GM23338 (cell line): ENCODE measurements around the gene PLA2G4F. TPM values are rescaled to one million over a fixed set of nuclear protein-coding genes. Genes with fewer than 3 reads are reported as not detected.

Source experiments
- ATAC-seq: fragments of 200-7000 bp; cut with Tn5 transposase; 3 replicates; pipeline ENCODE4 v1.9.1; 2020
- DNase-seq: peaks from one replicate; pipeline ENCODE4 v3.0.0-alpha.2; 2015; ENCODE audit warnings: low spot score
- H2AFZ ChIP-seq: fragments of 200-600 bp; sonication (generic); 2 replicates; pipeline ENCODE4 v1.8.0; 2016; ENCODE audit warnings: antibody characterized with exemption, mild to moderate bottlenecking, moderate library complexity
- H3F3A ChIP-seq: fragments of 200-600 bp; sonication (generic); replicated peaks from 2 replicates; pipeline ENCODE4 v1.8.0; 2017; ENCODE audit warnings: antibody characterized with exemption, mixed run types, low read depth
- H3K27ac ChIP-seq: fragments of 200-600 bp; sonication (generic); 2 replicates; pipeline ENCODE4 v1.6.1; 2016; ENCODE audit warnings: low read depth
- H3K27me3 ChIP-seq: fragments of 200-600 bp; sonication (generic); 2 replicates; pipeline ENCODE4 v1.8.0; 2016; ENCODE audit warnings: mild to moderate bottlenecking, mixed run types, moderate library complexity; ENCODE audit not compliant: insufficient read depth
- H3K36me3 ChIP-seq: fragments of 200-600 bp; sonication (generic); 2 replicates; pipeline ENCODE4 v1.8.0; 2016; ENCODE audit warnings: mild to moderate bottlenecking; ENCODE audit not compliant: insufficient read depth
- H3K4me1 ChIP-seq: fragments of 200-600 bp; sonication (generic); 2 replicates; pipeline ENCODE4 v1.8.0; 2016; ENCODE audit warnings: mild to moderate bottlenecking, moderate library complexity; ENCODE audit not compliant: insufficient read depth
- H3K4me2 ChIP-seq: fragments of 200-600 bp; sonication (generic); 2 replicates; pipeline ENCODE4 v1.7.1; 2017; ENCODE audit warnings: mixed run types
- H3K4me3 ChIP-seq: fragments of 200-600 bp; sonication (generic); 2 replicates; pipeline ENCODE4 v1.6.1; 2016; ENCODE audit warnings: mixed run types
- H3K79me2 ChIP-seq: fragments of 200-600 bp; sonication (generic); replicated peaks from 2 replicates; pipeline ENCODE4 v1.8.0; 2017; ENCODE audit warnings: mild to moderate bottlenecking; ENCODE audit not compliant: insufficient read depth
- H3K9me2 ChIP-seq: fragments of 200-600 bp; sonication (generic); 2 replicates; pipeline ENCODE4 v1.8.0; 2017; ENCODE audit not compliant: insufficient read depth
- H4K20me1 ChIP-seq: fragments of 200-600 bp; sonication (generic); replicated peaks from 2 replicates; pipeline ENCODE4 v1.8.0; 2017; ENCODE audit warnings: mild to moderate bottlenecking; ENCODE audit not compliant: insufficient read depth
- H3K27ac Mint-ChIP-seq: 2 replicates; pipeline ENCODE4 v1.8.0; 2020; ENCODE audit warnings: inconsistent platforms, mild to moderate bottlenecking, moderate library complexity, mixed read lengths
- H3K27me3 Mint-ChIP-seq: 3 replicates; pipeline ENCODE4 v1.8.0; 2022; ENCODE audit warnings: low read depth, mild to moderate bottlenecking, moderate library complexity, mixed read lengths, inconsistent platforms; ENCODE audit not compliant: insufficient read depth, poor library complexity
- H3K36me3 Mint-ChIP-seq: 3 replicates; pipeline ENCODE4 v1.8.0; 2021; ENCODE audit warnings: low read depth, mild to moderate bottlenecking, inconsistent platforms, moderate library complexity, mixed read lengths
- H3K4me1 Mint-ChIP-seq: 3 replicates; pipeline ENCODE4 v1.8.0; 2020; ENCODE audit warnings: mild to moderate bottlenecking, inconsistent platforms, mixed read lengths
- H3K4me3 Mint-ChIP-seq: 3 replicates; pipeline ENCODE4 v1.8.0; 2021; ENCODE audit warnings: moderate library complexity, mild to moderate bottlenecking, inconsistent platforms, mixed read lengths
- H3K9me3 Mint-ChIP-seq: 3 replicates; pipeline ENCODE4 v1.8.0; 2020; ENCODE audit warnings: moderate library complexity, mild to moderate bottlenecking, inconsistent platforms, mixed read lengths
- CREB1 ChIP-seq: fragments of 250-450 bp; sonication (Bioruptor Pico); IDR thresholded peaks from 2 replicates; pipeline ENCODE4 v1.5.0; 2020; ENCODE audit warnings: low read depth, mild to moderate bottlenecking, moderate library complexity
- NANOG ChIP-seq: IDR thresholded peaks from 2 replicates; pipeline ENCODE4 v1.6.1; 2016; ENCODE audit warnings: antibody characterized with exemption, borderline replicate concordance
- POLR2AphosphoS5 ChIP-seq: IDR thresholded peaks from 2 replicates; pipeline ENCODE4 v1.6.1; 2016; ENCODE audit warnings: antibody characterized with exemption, low read depth
- STAT1 ChIP-seq: IDR thresholded peaks from one replicate; pipeline ENCODE4 v1.6.1; 2016; ENCODE audit warnings: antibody characterized with exemption; ENCODE audit not compliant: unreplicated experiment
- ZNF114 ChIP-seq: fragments of 250-450 bp; sonication (Bioruptor Pico); IDR thresholded peaks from 2 replicates; pipeline ENCODE4 v1.5.0; 2020; ENCODE audit warnings: mild to moderate bottlenecking, moderate library complexity
- ZNF331 ChIP-seq: fragments of 250-450 bp; sonication (Bioruptor Pico); IDR thresholded peaks from 2 replicates; pipeline ENCODE4 v1.5.0; 2020; ENCODE audit warnings: low read depth, mild to moderate bottlenecking, moderate library complexity
- polyA plus RNA-seq: library from polyadenylated mRNA; unstranded; fragments of >200 nt; fragmentation: Nextera tagmentation; extraction: Ambion mirVana; gene quantifications from 2 replicates; pipeline ENCODE4 v1.2.1, GENCODE V29; 2016
- total RNA-seq: library from RNA; depleted of rRNA; stranded (reverse); fragments of >200 nt; shearing (Covaris generic); gene quantifications from 2 replicates; pipeline ENCODE4 v1.2.3, GENCODE V29; 2014
- TF ChIP-seq, protein P1 (sequence below): IDR thresholded peaks from one replicate; pipeline ENCODE4 v1.6.1; 2018; ENCODE audit warnings: antibody characterized with exemption; ENCODE audit not compliant: unreplicated experiment
- TF ChIP-seq, protein P2 (sequence below), 2 experiments: fragments of 200-600 bp in 1 of 2; sonication (generic) in 1 of 2; conservative IDR thresholded peaks; 2 replicates each; pipeline versions ENCODE4 v1.5.1 to v1.6.1; 2016 to 2017; ENCODE audit warnings: antibody characterized with exemption in 2 of 2, low read depth in 2 of 2, mild to moderate bottlenecking in 2 of 2, moderate library complexity in 1 of 2
- TF ChIP-seq, protein P3 (sequence below): IDR thresholded peaks from 2 replicates; pipeline ENCODE4 v1.6.1; 2016; ENCODE audit warnings: antibody characterized with exemption
- TF ChIP-seq, protein P4 (sequence below): fragments of 250-450 bp; sonication (Bioruptor Pico); IDR thresholded peaks from 2 replicates; pipeline ENCODE4 v1.5.0; 2020; ENCODE audit warnings: mild to moderate bottlenecking, moderate library complexity

The PLA2G4F gene
- total and polyA plus RNA-seq, 2 experiments from 2014 or later, result not detected

DNA sequence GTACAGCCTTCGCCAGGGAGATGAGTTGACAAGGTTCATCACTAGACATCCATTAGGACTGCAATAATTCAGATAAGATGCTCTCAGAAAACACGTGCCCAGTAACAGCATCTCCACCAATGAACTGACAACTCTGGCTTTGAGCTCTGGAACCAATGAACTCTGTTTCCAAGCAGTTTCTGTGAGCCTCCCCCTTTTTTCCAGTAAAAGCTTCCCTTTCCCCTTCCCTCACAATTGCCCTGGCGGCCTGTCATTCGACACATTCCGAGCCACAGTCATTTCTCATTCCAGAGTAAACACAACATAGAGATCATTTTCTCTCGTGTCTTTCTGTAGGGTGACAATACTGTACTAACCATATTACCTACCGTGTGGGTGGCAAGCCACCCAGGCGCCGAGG lies 65.7 kb downstream of the PLA2G4F start:
- peaks cover 6% of the 10 kb centered on the region for H3K27me3 Mint-ChIP-seq
- no peak for ATAC-seq
- no peak overlapping the region for H3K4me2 ChIP-seq

More for the DNA sequence above, 65.7 kb downstream of the PLA2G4F start:
- Histone ChIP-seq H4K20me1 (no peaks in the 10 kb centered on the region), H3K36me3 (no peaks in the 10 kb centered on the region), H2AFZ (no peak overlapping the region; the same call in 1 of the 2 replicates), H3K27me3 (no peaks in the 10 kb centered on the region), H3K27ac (no peak overlapping the region), H3K9me2 (no peaks in the 10 kb centered on the region), H3K79me2 (no peaks in the 10 kb centered on the region), H3K4me1 (0 out of 2 replicates have a peak, but pooled peaks cover 4% of the 10 kb centered on the region), H3F3A (no peaks in the 10 kb centered on the region), H3K4me3 (no peak overlapping the region)
- no peak for DNase-seq
- Mint-ChIP-seq H3K27ac (no peak overlapping the region), H3K4me3 (no peak overlapping the region), H3K9me3 (no peaks in the 10 kb centered on the region), H3K4me1 (peaks cover 15% of the 10 kb centered on the region), H3K36me3 (no peaks in the 10 kb centered on the region)
- TF ChIP-seq CREB1 (no peak), STAT1 (no peak), POLR2AphosphoS5 (no peak), ZNF331 (no peak), NANOG (no peak), ZNF114 (CRISPR knock-in tag) (no peak)
- TF ChIP-seq, protein P1, sequence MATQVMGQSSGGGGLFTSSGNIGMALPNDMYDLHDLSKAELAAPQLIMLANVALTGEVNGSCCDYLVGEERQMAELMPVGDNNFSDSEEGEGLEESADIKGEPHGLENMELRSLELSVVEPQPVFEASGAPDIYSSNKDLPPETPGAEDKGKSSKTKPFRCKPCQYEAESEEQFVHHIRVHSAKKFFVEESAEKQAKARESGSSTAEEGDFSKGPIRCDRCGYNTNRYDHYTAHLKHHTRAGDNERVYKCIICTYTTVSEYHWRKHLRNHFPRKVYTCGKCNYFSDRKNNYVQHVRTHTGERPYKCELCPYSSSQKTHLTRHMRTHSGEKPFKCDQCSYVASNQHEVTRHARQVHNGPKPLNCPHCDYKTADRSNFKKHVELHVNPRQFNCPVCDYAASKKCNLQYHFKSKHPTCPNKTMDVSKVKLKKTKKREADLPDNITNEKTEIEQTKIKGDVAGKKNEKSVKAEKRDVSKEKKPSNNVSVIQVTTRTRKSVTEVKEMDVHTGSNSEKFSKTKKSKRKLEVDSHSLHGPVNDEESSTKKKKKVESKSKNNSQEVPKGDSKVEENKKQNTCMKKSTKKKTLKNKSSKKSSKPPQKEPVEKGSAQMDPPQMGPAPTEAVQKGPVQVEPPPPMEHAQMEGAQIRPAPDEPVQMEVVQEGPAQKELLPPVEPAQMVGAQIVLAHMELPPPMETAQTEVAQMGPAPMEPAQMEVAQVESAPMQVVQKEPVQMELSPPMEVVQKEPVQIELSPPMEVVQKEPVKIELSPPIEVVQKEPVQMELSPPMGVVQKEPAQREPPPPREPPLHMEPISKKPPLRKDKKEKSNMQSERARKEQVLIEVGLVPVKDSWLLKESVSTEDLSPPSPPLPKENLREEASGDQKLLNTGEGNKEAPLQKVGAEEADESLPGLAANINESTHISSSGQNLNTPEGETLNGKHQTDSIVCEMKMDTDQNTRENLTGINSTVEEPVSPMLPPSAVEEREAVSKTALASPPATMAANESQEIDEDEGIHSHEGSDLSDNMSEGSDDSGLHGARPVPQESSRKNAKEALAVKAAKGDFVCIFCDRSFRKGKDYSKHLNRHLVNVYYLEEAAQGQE, result no peak
- TF ChIP-seq, protein P2, sequence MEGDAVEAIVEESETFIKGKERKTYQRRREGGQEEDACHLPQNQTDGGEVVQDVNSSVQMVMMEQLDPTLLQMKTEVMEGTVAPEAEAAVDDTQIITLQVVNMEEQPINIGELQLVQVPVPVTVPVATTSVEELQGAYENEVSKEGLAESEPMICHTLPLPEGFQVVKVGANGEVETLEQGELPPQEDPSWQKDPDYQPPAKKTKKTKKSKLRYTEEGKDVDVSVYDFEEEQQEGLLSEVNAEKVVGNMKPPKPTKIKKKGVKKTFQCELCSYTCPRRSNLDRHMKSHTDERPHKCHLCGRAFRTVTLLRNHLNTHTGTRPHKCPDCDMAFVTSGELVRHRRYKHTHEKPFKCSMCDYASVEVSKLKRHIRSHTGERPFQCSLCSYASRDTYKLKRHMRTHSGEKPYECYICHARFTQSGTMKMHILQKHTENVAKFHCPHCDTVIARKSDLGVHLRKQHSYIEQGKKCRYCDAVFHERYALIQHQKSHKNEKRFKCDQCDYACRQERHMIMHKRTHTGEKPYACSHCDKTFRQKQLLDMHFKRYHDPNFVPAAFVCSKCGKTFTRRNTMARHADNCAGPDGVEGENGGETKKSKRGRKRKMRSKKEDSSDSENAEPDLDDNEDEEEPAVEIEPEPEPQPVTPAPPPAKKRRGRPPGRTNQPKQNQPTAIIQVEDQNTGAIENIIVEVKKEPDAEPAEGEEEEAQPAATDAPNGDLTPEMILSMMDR (conservative IDR thresholded peaks at IDR 0.05; ENCODE audit: low read depth in 2 of 2), result no peak
- TF ChIP-seq, protein P3, sequence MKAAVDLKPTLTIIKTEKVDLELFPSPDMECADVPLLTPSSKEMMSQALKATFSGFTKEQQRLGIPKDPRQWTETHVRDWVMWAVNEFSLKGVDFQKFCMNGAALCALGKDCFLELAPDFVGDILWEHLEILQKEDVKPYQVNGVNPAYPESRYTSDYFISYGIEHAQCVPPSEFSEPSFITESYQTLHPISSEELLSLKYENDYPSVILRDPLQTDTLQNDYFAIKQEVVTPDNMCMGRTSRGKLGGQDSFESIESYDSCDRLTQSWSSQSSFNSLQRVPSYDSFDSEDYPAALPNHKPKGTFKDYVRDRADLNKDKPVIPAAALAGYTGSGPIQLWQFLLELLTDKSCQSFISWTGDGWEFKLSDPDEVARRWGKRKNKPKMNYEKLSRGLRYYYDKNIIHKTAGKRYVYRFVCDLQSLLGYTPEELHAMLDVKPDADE, result no peak
- TF ChIP-seq, protein P4, sequence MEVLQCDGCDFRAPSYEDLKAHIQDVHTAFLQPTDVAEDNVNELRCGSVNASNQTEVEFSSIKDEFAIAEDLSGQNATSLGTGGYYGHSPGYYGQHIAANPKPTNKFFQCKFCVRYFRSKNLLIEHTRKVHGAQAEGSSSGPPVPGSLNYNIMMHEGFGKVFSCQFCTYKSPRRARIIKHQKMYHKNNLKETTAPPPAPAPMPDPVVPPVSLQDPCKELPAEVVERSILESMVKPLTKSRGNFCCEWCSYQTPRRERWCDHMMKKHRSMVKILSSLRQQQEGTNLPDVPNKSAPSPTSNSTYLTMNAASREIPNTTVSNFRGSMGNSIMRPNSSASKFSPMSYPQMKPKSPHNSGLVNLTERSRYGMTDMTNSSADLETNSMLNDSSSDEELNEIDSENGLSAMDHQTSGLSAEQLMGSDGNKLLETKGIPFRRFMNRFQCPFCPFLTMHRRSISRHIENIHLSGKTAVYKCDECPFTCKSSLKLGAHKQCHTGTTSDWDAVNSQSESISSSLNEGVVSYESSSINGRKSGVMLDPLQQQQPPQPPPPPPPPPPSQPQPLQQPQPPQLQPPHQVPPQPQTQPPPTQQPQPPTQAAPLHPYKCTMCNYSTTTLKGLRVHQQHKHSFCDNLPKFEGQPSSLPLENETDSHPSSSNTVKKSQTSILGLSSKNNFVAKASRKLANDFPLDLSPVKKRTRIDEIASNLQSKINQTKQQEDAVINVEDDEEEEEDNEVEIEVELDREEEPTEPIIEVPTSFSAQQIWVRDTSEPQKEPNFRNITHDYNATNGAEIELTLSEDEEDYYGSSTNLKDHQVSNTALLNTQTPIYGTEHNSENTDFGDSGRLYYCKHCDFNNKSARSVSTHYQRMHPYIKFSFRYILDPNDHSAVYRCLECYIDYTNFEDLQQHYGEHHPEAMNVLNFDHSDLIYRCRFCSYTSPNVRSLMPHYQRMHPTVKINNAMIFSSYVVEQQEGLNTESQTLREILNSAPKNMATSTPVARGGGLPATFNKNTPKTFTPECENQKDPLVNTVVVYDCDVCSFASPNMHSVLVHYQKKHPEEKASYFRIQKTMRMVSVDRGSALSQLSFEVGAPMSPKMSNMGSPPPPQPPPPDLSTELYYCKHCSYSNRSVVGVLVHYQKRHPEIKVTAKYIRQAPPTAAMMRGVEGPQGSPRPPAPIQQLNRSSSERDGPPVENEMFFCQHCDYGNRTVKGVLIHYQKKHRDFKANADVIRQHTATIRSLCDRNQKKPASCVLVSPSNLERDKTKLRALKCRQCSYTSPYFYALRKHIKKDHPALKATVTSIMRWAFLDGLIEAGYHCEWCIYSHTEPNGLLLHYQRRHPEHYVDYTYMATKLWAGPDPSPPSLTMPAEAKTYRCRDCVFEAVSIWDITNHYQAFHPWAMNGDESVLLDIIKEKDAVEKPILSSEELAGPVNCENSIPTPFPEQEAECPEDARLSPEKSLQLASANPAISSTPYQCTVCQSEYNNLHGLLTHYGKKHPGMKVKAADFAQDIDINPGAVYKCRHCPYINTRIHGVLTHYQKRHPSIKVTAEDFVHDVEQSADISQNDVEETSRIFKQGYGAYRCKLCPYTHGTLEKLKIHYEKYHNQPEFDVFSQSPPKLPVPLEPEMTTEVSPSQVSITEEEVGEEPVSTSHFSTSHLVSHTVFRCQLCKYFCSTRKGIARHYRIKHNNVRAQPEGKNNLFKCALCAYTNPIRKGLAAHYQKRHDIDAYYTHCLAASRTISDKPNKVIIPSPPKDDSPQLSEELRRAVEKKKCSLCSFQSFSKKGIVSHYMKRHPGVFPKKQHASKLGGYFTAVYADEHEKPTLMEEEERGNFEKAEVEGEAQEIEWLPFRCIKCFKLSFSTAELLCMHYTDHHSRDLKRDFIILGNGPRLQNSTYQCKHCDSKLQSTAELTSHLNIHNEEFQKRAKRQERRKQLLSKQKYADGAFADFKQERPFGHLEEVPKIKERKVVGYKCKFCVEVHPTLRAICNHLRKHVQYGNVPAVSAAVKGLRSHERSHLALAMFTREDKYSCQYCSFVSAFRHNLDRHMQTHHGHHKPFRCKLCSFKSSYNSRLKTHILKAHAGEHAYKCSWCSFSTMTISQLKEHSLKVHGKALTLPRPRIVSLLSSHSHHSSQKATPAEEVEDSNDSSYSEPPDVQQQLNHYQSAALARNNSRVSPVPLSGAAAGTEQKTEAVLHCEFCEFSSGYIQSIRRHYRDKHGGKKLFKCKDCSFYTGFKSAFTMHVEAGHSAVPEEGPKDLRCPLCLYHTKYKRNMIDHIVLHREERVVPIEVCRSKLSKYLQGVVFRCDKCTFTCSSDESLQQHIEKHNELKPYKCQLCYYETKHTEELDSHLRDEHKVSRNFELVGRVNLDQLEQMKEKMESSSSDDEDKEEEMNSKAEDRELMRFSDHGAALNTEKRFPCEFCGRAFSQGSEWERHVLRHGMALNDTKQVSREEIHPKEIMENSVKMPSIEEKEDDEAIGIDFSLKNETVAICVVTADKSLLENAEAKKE (CRISPR knock-in tag), result no peak
